Sigmoid colon (tissue), 4 donors: ENCODE results near the gene FAM3D.

Experiments used
- EP300 ChIP-seq, 4 donors: sonication (generic); formaldehyde crosslinking; IDR thresholded peaks; one replicate each; pipeline ENCODE4 v1.6.1; 2017; ENCODE audit warnings: antibody characterized with exemption in 4 of 4
- POLR2A ChIP-seq, 2 donors: fragments of 450-650 bp; IDR thresholded peaks; one replicate each; pipeline ENCODE4 v1.6.1; 2016; ENCODE audit warnings: antibody characterized with exemption in 2 of 2, mild to moderate bottlenecking in 2 of 2, moderate library complexity in 2 of 2
- TF ChIP-seq, protein P1 (sequence below), 4 experiments: fragments of 450-650 bp in 3 of 4; fragments of 200-600 bp in 1 of 4; IDR thresholded peaks; one replicate each; pipeline ENCODE4 v1.5.1; 2016 to 2019; ENCODE audit warnings: antibody characterized with exemption in 4 of 4, mild to moderate bottlenecking in 3 of 4, moderate library complexity in 2 of 4

DNA sequence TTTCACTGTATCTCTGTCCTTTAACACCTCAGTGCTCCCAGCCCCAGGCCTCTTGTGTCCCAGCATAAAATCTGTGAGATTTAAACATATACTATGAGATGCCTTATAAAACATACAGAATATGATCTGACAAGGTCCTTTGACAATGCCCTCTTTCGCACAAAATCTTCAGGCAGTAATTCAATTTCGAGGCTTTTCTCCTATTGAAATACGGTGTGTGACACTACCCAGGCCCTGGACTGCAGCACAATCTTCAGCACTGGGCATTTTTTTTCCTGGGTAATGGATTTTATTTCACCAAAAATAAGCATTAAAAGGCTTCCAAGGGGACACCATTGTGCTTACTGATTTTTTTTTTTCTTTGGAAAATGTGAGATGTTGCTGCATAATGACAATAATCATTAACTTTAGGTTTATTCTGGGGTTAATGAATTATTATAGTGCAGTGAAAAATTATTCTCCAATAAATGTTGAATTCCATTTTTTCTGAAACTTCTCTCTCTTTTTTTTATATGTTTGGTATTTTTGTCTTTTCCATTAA is 40.9 kb upstream of the FAM3D start:
- TF ChIP-seq, protein P1, sequence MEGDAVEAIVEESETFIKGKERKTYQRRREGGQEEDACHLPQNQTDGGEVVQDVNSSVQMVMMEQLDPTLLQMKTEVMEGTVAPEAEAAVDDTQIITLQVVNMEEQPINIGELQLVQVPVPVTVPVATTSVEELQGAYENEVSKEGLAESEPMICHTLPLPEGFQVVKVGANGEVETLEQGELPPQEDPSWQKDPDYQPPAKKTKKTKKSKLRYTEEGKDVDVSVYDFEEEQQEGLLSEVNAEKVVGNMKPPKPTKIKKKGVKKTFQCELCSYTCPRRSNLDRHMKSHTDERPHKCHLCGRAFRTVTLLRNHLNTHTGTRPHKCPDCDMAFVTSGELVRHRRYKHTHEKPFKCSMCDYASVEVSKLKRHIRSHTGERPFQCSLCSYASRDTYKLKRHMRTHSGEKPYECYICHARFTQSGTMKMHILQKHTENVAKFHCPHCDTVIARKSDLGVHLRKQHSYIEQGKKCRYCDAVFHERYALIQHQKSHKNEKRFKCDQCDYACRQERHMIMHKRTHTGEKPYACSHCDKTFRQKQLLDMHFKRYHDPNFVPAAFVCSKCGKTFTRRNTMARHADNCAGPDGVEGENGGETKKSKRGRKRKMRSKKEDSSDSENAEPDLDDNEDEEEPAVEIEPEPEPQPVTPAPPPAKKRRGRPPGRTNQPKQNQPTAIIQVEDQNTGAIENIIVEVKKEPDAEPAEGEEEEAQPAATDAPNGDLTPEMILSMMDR (IDR thresholded peaks at IDR 0.05), result no peak
- TF ChIP-seq POLR2A (IDR thresholded peaks at IDR 0.05) (no peak), EP300 (IDR thresholded peaks at IDR 0.05) (no peak)
